Fibroblast of lung (primary cell): Measurements from ENCODE around the gene ULK3. TPM values are rescaled to one million over a fixed set of nuclear protein-coding genes. Genes with fewer than 3 reads are reported as not detected.

Experiments
- DNase-seq, 2 donors: peaks; one replicate each; pipeline versions ENCODE4 v3.0.0 to v3.0.0-alpha.2; 2010; ENCODE audit warnings: low read depth in 2 of 2
- H2AFZ ChIP-seq: 2 replicates; pipeline ENCODE4 v1.5.1; 2012; ENCODE audit warnings: low read length, control low read depth, inconsistent platforms
- H3K27ac ChIP-seq: 2 replicates; pipeline ENCODE4 v1.5.1; 2011; ENCODE audit warnings: low read length, control low read depth; ENCODE audit not compliant: insufficient read depth
- H3K27me3 ChIP-seq: 2 replicates; pipeline ENCODE4 v1.5.1; 2011; ENCODE audit warnings: mild to moderate bottlenecking, low read length; ENCODE audit not compliant: control insufficient read depth, insufficient read depth
- H3K36me3 ChIP-seq: 2 replicates; pipeline ENCODE4 v1.5.1; 2011; ENCODE audit warnings: low read length; ENCODE audit not compliant: control insufficient read depth, insufficient read depth
- H3K4me1 ChIP-seq: 2 replicates; pipeline ENCODE4 v1.5.1; 2011; ENCODE audit warnings: low read length; ENCODE audit not compliant: control insufficient read depth, insufficient read depth; ENCODE audit errors: extremely low read depth
- H3K4me2 ChIP-seq: 2 replicates; pipeline ENCODE4 v1.5.1; 2011; ENCODE audit warnings: low read length, control low read depth; ENCODE audit not compliant: insufficient read depth; ENCODE audit errors: extremely low read depth
- H3K4me3 ChIP-seq, 4 experiments: fragments of 200-600 bp in 1 of 4; sonication (generic) in 1 of 4; replicated peaks in 1 of 4; 2 replicates each; pipeline ENCODE4 v1.5.1; 2011 to 2016; ENCODE audit warnings: low read length in 4 of 4, low read depth in 3 of 4, mild to moderate bottlenecking in 3 of 4, control low read depth in 2 of 4, inconsistent platforms in 1 of 4, mixed read lengths in 1 of 4; ENCODE audit not compliant: insufficient read depth in 1 of 4; ENCODE audit errors: control extremely low read depth in 1 of 4
- H3K79me2 ChIP-seq: 2 replicates; pipeline ENCODE4 v1.5.1; 2012; ENCODE audit warnings: mild to moderate bottlenecking, low read length, inconsistent platforms; ENCODE audit not compliant: control insufficient read depth, insufficient read depth
- H3K9ac ChIP-seq: 2 replicates; pipeline ENCODE4 v1.5.1; 2011; ENCODE audit warnings: mild to moderate bottlenecking, low read length, control low read depth; ENCODE audit not compliant: insufficient read depth
- H3K9me3 ChIP-seq: 2 replicates; pipeline ENCODE4 v1.5.1; 2012; ENCODE audit warnings: low read depth, low read length; ENCODE audit not compliant: control insufficient read depth, insufficient read depth
- H4K20me1 ChIP-seq: 2 replicates; pipeline ENCODE4 v1.5.1; 2011; ENCODE audit warnings: low read length; ENCODE audit not compliant: control insufficient read depth, insufficient read depth; ENCODE audit errors: extremely low read depth
- EZH2 ChIP-seq: IDR thresholded peaks from 2 replicates; pipeline ENCODE4 v1.5.1; 2012; ENCODE audit warnings: low read length, control low read depth, mild to moderate bottlenecking; ENCODE audit errors: missing control alignments
- polyA plus RNA-seq, 2 donors: library from polyadenylated mRNA; depleted of rRNA in 1 of 2; stranded (reverse) in 1 of 2; unstranded in 1 of 2; fragments of >200 nt; gene quantifications; 2 replicates each; pipeline ENCODE4 v1.2.1, GENCODE V29; 2011 to 2012; ENCODE audit warnings: missing spikeins in 1 of 2
- total RNA-seq: library from RNA; depleted of rRNA; stranded (reverse); fragments of >200 nt; gene quantifications from 2 replicates; pipeline ENCODE4 v1.2.1, GENCODE V29; 2014
- TF ChIP-seq, protein P1 (sequence below), 2 donors: IDR thresholded peaks in 1 of 2; conservative IDR thresholded peaks in 1 of 2; 1 replicate in 1 of 2; 2 replicates in 1 of 2; pipeline ENCODE4 v1.5.1; 2011 to 2012; ENCODE audit warnings: low read length in 2 of 2, control low read depth in 1 of 2, inconsistent platforms in 1 of 2, low read depth in 1 of 2, mild to moderate bottlenecking in 1 of 2

Gene ULK3
- total and polyA plus RNA-seq, 2 donors (not counting 1 experiment from before 2014, with no cell fraction given), result 8.8 to 11.4 TPM

GRCh38 chr15:74851960-74852359, 9.0 kb upstream of the ULK3 start:
- TF ChIP-seq, protein P1, sequence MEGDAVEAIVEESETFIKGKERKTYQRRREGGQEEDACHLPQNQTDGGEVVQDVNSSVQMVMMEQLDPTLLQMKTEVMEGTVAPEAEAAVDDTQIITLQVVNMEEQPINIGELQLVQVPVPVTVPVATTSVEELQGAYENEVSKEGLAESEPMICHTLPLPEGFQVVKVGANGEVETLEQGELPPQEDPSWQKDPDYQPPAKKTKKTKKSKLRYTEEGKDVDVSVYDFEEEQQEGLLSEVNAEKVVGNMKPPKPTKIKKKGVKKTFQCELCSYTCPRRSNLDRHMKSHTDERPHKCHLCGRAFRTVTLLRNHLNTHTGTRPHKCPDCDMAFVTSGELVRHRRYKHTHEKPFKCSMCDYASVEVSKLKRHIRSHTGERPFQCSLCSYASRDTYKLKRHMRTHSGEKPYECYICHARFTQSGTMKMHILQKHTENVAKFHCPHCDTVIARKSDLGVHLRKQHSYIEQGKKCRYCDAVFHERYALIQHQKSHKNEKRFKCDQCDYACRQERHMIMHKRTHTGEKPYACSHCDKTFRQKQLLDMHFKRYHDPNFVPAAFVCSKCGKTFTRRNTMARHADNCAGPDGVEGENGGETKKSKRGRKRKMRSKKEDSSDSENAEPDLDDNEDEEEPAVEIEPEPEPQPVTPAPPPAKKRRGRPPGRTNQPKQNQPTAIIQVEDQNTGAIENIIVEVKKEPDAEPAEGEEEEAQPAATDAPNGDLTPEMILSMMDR (conservative IDR thresholded peaks at IDR 0.05 in 1 of 2, IDR thresholded peaks at IDR 0.05 in 1 of 2; ENCODE audit: low read depth in 1 of 2, low read length in 2 of 2), result no peak
- no peak for TF ChIP-seq EZH2
- peaks cover 14% of the 10 kb centered on the region for H3K36me3 ChIP-seq
- no peaks in the 10 kb centered on the region for H3K27me3 ChIP-seq
- H4K20me1 ChIP-seq, result no peaks in the 10 kb centered on the region
- no peak overlapping the region for H2AFZ ChIP-seq
- H3K4me1 ChIP-seq, result no peaks in the 10 kb centered on the region
- no peaks in the 10 kb centered on the region for H3K79me2 ChIP-seq
- no peak overlapping the region for H3K27ac ChIP-seq
- H3K9ac ChIP-seq, result no peak overlapping the region
- H3K9me3 ChIP-seq, result no peaks in the 10 kb centered on the region
- H3K4me3 ChIP-seq, result no peak overlapping the region
- H3K4me2 ChIP-seq, result no peak overlapping the region
- no peak for DNase-seq

DNA sequence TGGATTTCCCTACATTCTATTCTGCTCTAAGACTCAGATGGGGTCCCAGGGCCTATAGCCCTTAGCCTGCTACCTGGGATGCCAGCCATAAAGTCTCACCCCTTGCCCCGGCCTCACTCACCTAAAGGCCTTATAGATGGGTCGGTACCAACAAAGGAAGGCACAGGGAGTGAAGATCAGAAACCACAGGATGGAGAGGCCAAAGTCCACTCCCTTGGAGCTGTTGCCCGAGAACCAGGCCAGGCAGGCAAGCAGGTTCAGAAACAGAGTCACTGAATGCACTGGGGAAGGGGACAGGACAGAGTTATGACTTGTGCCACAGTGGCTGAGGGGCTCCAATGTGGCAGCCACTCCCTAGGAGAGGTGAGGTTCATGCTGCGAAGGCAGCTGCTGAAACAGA, 7.4 kb upstream of the ULK3 start:
- TF ChIP-seq, protein P1 (conservative IDR thresholded peaks at IDR 0.05 in 1 of 2, IDR thresholded peaks at IDR 0.05 in 1 of 2; ENCODE audit: low read depth in 1 of 2, low read length in 2 of 2), result no peak
- no peak for TF ChIP-seq EZH2
- Histone ChIP-seq H3K79me2 (no peaks in the 10 kb centered on the region), H3K36me3 (peaks cover 15% of the 10 kb centered on the region), H3K4me3 (no peak overlapping the region), H2AFZ (no peak overlapping the region), H3K9me3 (no peaks in the 10 kb centered on the region), H3K9ac (no peak overlapping the region), H4K20me1 (no peaks in the 10 kb centered on the region), H3K4me2 (no peak overlapping the region), H3K27me3 (no peaks in the 10 kb centered on the region), H3K4me1 (no peaks in the 10 kb centered on the region), H3K27ac (no peak overlapping the region)
- DNase-seq, result no peak

- no peak for DNase-seq
Measured at GRCh38 chr15:74847432-74847831, 4.5 kb upstream of the ULK3 start.

More at GRCh38 chr15:74847432-74847831, 4.5 kb upstream of the ULK3 start:
- Histone ChIP-seq H3K9me3 (no peaks in the 10 kb centered on the region), H3K9ac (no peak overlapping the region), H3K4me1 (peaks cover 4% of the 10 kb centered on the region), H3K27me3 (no peaks in the 10 kb centered on the region), H3K4me3 (no peak overlapping the region), H2AFZ (no peak overlapping the region), H4K20me1 (no peaks in the 10 kb centered on the region), H3K4me2 (no peak overlapping the region), H3K36me3 (peaks cover 15% of the 10 kb centered on the region), H3K27ac (no peak overlapping the region), H3K79me2 (no peaks in the 10 kb centered on the region)
- TF ChIP-seq, protein P1 (conservative IDR thresholded peaks at IDR 0.05 in 1 of 2, IDR thresholded peaks at IDR 0.05 in 1 of 2; ENCODE audit: low read depth in 1 of 2, low read length in 2 of 2), result no peak
- no peak for TF ChIP-seq EZH2
